IgD-negative memory B cell (primary cell): ENCODE measurements around the gene P2RX6. TPM values are rescaled to one million over a fixed set of nuclear protein-coding genes. Genes with fewer than 3 reads are reported as not detected.

Experiments used
- H3K27ac Mint-ChIP-seq, 3 donors: one replicate each; pipeline ENCODE4 v1.8.0; 2020 to 2022; ENCODE audit warnings: mild to moderate bottlenecking in 3 of 3, mixed read lengths in 3 of 3, moderate library complexity in 1 of 3
- H3K27me3 Mint-ChIP-seq: one replicate; pipeline ENCODE4 v1.8.0; 2021; ENCODE audit warnings: mixed read lengths
- H3K36me3 Mint-ChIP-seq: one replicate; pipeline ENCODE4 v1.8.0; 2020; ENCODE audit warnings: mild to moderate bottlenecking, mixed read lengths
- H3K4me1 Mint-ChIP-seq, 3 donors: one replicate each; pipeline ENCODE4 v1.8.0; 2020 to 2022; ENCODE audit warnings: mixed read lengths in 3 of 3, mild to moderate bottlenecking in 1 of 3
- H3K4me3 Mint-ChIP-seq, 4 donors: one replicate each; pipeline ENCODE4 v1.8.0; 2020 to 2022; ENCODE audit warnings: mild to moderate bottlenecking in 4 of 4, mixed read lengths in 4 of 4, moderate library complexity in 3 of 4
- H3K9me3 Mint-ChIP-seq, 3 donors: one replicate each; pipeline ENCODE4 v1.8.0; 2020 to 2021; ENCODE audit warnings: mixed read lengths in 3 of 3, mild to moderate bottlenecking in 1 of 3
- polyA plus RNA-seq: library from polyadenylated mRNA; unstranded; fragments of 300-500 nt; fragmentation: Illumina TruSeq; gene quantifications from one replicate; pipeline ENCODE4 v1.2.3, GENCODE V29; 2021

P2RX6 gene
- polyA plus RNA-seq, 1 donor from 2014 or later: not detected

DNA sequence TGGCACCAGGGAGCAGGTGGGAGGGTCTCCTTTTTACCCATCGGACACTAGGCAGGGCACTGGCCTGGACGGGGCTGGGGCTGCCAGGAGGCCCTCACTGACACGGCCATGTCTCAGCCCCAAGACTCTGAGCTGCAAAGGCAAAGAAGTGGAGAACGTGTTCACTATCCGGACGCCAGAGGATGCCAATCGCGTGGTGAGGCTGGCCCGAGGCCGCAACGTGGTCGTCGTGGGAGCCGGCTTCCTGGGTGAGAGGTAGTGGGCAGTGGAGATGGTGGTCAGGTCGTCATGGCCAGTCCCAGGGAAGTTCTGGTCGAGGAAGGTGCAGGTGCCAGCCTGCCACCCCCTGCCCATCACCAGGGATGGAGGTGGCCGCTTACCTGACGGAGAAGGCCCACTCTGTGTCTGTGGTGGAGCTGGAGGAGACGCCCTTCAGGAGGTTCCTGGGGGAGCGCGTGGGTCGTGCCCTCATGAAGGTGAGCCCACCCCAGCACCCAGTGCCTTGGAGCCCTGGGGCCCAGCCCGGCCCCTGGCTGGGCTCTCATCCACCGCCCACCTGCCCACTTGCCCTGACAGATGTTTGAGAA is 38.6 kb upstream of the P2RX6 start:
- H3K27me3 Mint-ChIP-seq: peaks cover 3% of the 10 kb centered on the region
- H3K27ac Mint-ChIP-seq: peak overlapping the region in 1 of 3 donors; percentile 25
- H3K4me3 Mint-ChIP-seq: no peak overlapping the region
- peaks cover 16 to 21% (median 17%) of the 10 kb centered on the region in 3 donors for H3K4me1 Mint-ChIP-seq
- H3K9me3 Mint-ChIP-seq: peaks cover 0 to 8% (median 2%) of the 10 kb centered on the region in 3 donors
- H3K36me3 Mint-ChIP-seq: peaks cover 3% of the 10 kb centered on the region

DNA sequence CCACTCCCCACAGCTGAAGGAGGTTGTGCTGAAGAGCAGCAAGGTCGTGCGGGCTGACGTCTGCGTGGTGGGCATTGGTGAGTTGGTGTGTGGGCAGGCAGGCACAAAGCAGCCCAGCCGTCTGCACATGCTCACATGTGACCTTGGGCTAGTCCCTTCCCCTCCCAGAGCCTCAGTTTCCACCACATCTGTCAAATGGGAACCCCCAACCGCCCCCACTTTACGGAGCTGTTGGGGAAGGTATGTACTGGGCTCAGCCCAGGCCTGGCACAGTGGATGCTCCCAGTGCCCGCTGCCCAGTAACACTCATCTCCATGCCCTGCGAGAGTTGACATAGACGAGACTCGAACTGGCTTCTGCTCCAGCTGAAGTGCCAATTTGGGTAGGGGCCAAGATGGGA is 37.9 kb upstream of the P2RX6 start:
- Mint-ChIP-seq H3K27ac (no peak overlapping the region), H3K4me3 (peak overlapping the region in 2 of 4 donors; percentile 35 to 38), H3K9me3 (peaks cover 0 to 8% (median 2%) of the 10 kb centered on the region in 3 donors), H3K27me3 (peaks cover 3% of the 10 kb centered on the region), H3K4me1 (peaks cover 17 to 22% (median 21%) of the 10 kb centered on the region in 3 donors), H3K36me3 (peaks cover 3% of the 10 kb centered on the region)

DNA sequence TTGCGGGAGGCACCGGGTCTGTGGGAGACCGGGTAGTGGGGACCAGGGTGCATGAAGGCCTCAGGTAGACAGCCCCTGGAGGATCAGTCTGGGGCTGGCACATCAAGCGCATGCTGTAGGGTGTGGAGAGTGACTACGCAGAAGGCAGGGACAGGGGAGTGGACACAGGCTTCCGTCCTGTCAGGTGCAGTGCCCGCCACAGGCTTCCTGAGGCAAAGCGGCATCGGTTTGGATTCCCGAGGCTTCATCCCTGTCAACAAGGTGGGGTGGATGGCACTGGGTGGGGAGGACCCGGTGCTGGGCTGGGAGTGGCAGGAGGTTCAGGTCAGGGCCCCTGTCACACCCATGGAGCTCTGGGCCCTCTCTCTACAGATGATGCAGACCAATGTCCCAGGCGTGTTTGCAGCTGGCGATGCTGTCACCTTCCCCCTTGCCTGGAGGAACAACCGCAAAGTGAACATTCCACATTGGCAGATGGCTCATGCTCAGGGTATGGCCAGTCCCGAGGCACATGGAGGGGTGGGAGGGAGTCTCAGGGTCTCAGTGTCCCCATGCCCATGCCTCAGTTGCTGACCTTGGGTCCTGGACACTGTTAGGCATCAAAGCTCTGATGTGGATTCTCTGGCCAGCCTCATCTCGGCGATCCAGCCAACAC is 37.3 kb upstream of the P2RX6 start:
- peaks cover 3% of the 10 kb centered on the region for H3K36me3 Mint-ChIP-seq
- no peak overlapping the region for H3K27ac Mint-ChIP-seq
- H3K9me3 Mint-ChIP-seq: peaks cover 0 to 8% (median 2%) of the 10 kb centered on the region in 3 donors
- peaks cover 15 to 19% (median 19%) of the 10 kb centered on the region in 3 donors for H3K4me1 Mint-ChIP-seq
- peaks cover 3% of the 10 kb centered on the region for H3K27me3 Mint-ChIP-seq
- H3K4me3 Mint-ChIP-seq: peak overlapping the region in 2 of 4 donors; percentile 35 to 38

DNA sequence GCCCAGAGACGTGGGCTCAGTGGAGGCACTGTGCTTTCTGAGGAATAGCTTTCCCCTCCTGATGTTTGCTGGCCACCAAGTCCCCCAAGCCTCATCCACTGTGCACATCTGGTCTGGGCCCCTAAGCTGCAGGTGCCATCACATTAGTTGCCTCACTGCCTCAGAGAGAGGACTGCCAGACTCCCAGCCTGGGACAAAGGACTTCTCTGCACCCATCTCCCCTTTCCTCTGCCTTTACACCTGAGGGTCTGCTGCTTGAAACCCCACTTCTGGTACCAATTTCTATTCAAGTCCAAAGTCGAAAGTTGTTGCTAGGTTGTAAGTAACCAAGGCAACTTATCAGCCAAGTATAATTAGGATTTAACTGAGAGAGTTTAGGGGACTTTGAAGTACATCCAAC is 36.5 kb upstream of the P2RX6 start:
- Mint-ChIP-seq H3K4me3 (peak overlapping the region in 1 of 4 donors; percentile 97), H3K4me1 (peaks cover 21 to 24% (median 22%) of the 10 kb centered on the region in 3 donors), H3K9me3 (peaks cover 0 to 8% (median 2%) of the 10 kb centered on the region in 3 donors), H3K36me3 (peaks cover 3% of the 10 kb centered on the region), H3K27ac (no peak overlapping the region), H3K27me3 (peaks cover 3% of the 10 kb centered on the region)

DNA sequence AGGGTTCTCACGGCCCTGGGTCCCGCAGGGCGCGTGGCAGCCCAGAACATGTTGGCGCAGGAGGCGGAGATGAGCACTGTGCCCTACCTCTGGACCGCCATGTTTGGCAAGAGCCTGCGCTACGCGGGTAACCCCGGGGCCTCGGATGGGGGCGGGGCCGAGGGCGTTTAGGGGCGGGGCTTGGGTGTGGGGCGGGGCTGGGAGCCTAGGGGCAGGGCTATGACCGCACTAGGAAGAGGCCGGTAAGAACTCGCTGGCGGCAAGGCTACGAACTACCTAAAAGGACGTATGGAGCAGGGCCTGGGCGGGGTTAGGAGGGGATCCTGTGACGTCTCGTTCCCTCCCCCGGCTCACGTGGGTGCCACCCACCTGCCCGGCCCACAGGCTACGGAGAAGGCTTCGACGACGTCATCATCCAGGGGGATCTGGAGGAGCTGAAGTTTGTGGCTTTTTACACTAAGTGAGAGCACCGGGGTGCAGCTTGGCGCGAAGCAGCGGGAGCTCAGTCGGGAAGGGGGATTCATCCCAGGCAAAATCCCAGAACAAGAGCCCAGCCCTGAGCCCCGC is 35.6 kb upstream of the P2RX6 start:
- peaks cover 3% of the 10 kb centered on the region for H3K36me3 Mint-ChIP-seq

DNA sequence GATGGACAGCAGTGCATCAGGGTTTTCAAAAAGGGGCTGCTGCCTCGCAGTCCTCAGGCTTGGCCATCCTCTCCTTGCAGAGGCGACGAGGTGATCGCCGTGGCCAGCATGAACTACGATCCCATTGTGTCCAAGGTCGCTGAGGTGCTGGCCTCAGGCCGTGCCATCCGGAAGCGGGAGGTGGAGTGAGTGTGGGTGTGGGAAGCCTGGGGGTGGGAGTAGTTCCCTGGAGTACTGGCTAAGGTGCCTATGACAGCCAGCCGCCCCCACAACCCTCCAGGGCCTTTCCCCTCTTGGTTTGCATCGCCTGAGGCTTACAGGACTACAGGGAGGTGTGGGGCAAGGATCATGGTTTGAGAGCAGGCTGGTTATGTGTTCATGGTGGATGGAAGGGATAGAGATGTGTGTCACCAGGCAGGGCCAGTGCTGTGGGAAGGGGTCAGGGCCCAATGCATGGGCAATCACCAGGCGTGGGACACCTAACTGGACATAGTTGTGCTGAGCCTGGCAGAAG is 35.0 kb upstream of the P2RX6 start:
- Mint-ChIP-seq H3K9me3 (peaks cover 0 to 8% (median 2%) of the 10 kb centered on the region in 3 donors), H3K36me3 (peaks cover 3% of the 10 kb centered on the region), H3K27me3 (peaks cover 1% of the 10 kb centered on the region), H3K4me3 (peak overlapping the region in 3 of 4 donors; percentile 20 to 97 (median 63)), H3K27ac (peak overlapping the region; percentile 63 to 96 (median 65)), H3K4me1 (peaks cover 22 to 28% (median 27%) of the 10 kb centered on the region in 3 donors)

More for the DNA sequence above, 35.6 kb upstream of the P2RX6 start:
- Mint-ChIP-seq H3K4me1 (peaks cover 22 to 28% (median 27%) of the 10 kb centered on the region in 3 donors), H3K9me3 (peaks cover 0 to 8% (median 2%) of the 10 kb centered on the region in 3 donors), H3K4me3 (peak overlapping the region; percentile 58 to 97 (median 84)), H3K27ac (peak overlapping the region in 2 of 3 donors; percentile 65 to 73), H3K27me3 (peaks cover 1% of the 10 kb centered on the region)

DNA sequence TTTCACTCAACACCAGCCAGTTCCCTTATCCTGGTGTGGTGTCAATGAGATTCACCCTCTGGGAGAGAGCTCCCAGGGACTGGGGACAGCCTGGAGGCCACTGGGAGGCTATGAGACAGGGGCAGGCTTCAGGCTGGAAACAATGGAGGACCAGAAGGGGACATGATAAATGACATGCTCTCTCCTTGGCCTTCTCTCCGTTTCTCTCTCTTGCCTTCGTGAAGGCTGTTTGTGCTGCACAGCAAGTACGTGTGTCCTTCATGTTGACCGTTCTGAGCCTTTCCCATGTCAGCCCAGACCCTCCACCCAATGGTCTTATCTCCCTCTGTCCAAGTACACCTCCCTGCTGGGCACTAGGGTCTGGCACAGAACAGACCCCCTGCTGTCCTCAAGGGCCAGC is 34.4 kb upstream of the P2RX6 start:
- peaks cover 22 to 28% (median 27%) of the 10 kb centered on the region in 3 donors for H3K4me1 Mint-ChIP-seq
- peaks cover 1% of the 10 kb centered on the region for H3K27me3 Mint-ChIP-seq
- H3K27ac Mint-ChIP-seq: peak overlapping the region in 2 of 3 donors; percentile 30 to 96
- peaks cover 0 to 8% (median 2%) of the 10 kb centered on the region in 3 donors for H3K9me3 Mint-ChIP-seq
- H3K36me3 Mint-ChIP-seq: peaks cover 3% of the 10 kb centered on the region
- peak overlapping the region in 3 of 4 donors; percentile 63 to 98 (median 97) for H3K4me3 Mint-ChIP-seq

DNA sequence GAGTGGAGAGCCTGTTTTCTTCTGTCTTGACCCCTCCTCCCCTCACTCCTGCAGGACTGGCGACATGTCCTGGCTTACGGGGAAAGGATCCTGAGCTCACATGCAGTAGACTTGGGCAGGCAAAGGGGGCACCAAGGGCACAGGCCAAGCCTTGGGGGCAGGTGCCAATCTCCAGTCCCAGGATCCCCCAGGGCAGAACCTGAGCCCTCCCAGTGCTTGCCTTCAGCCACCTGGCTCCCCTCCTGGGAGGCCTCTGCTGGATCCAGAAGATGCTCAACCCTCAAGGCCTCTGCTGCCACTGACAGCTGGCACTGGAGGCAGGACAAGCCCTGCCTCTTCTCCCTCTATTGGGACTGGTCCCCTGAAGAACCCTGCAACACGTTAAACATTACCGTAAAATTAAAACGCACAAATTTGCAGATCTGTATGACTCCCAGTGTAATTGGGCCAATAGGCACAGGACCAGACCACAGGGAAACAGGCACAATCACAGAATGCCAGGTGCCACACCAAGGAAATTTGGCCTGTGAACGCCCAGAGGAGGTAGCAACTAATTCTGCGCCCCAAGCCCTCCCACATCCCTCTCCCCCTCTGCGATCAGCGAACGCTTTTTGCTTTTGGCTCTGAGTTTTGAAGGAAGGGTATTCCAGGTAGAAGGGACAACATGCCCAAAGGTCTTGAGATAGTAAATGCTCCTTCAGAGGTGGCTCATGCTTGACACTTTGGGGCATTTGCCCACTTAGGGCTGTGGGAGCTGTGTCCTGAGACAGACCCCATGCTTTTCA is 33.8 kb upstream of the P2RX6 start:
- peaks cover 22 to 28% (median 27%) of the 10 kb centered on the region in 3 donors for H3K4me1 Mint-ChIP-seq
- peak overlapping the region; percentile 87 to 98 (median 98) for H3K4me3 Mint-ChIP-seq
- H3K27ac Mint-ChIP-seq: peak overlapping the region; percentile 83 to 96 (median 95)
- H3K27me3 Mint-ChIP-seq: peaks cover 1% of the 10 kb centered on the region
- no peaks in the 10 kb centered on the region for H3K36me3 Mint-ChIP-seq
- peaks cover 0 to 8% (median 2%) of the 10 kb centered on the region in 3 donors for H3K9me3 Mint-ChIP-seq

DNA sequence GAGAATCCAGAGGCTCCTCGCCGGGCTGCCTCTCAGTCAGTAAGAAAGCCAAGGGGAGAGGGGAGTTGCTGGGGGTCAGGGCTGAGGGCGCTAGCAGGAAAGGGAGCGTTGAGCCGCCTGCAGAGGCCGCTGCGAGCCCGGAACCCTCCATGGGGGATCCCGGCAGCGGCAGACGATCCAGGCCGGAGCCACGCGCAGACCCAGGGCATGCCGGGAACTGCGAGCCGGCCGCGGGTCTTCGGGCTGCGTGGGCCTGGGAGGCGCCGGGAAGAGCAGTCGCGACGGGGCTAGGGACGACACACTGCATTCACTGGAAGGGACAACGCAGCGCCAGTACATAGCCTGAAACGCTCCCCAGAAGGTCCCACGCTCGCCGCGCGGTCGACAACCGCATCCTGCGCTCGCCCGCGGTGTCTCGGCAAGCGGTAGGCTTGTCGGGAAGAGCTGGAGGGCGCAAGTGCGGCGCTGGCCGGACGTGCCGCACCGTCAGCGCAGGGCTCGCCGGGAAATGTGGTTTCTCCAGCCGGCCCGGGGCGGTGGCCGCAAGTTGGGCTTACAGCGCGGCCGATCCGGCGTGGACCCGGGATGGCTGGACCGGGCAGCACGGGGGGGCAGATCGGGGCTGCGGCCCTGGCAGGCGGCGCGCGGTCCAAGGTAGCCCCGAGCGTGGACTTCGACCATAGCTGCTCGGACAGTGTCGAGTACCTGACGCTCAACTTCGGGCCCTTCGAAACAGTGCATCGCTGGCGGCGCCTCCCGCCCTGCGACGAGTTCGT is 33.0 kb upstream of the P2RX6 start, which contains the start of gene LZTR1:
Gene LZTR1, plus strand, starts transcription at position 511 of the 776 bp plus-strand sequence. Its CDS starts 75 bp downstream, at position 586.
- peaks cover 1% of the 10 kb centered on the region for H3K27me3 Mint-ChIP-seq
- peak within 1 kb of the TSS; percentile 83 to 96 (median 95) for H3K27ac Mint-ChIP-seq
- H3K4me1 Mint-ChIP-seq: peaks cover 25 to 28% (median 27%) of the 10 kb centered on the region in 3 donors
- H3K36me3 Mint-ChIP-seq: no peaks in the 10 kb centered on the region
- H3K4me3 Mint-ChIP-seq: peak within 1 kb of the TSS; percentile 87 to 98 (median 98)
- H3K9me3 Mint-ChIP-seq: peaks cover 0 to 8% (median 2%) of the 10 kb centered on the region in 3 donors

DNA sequence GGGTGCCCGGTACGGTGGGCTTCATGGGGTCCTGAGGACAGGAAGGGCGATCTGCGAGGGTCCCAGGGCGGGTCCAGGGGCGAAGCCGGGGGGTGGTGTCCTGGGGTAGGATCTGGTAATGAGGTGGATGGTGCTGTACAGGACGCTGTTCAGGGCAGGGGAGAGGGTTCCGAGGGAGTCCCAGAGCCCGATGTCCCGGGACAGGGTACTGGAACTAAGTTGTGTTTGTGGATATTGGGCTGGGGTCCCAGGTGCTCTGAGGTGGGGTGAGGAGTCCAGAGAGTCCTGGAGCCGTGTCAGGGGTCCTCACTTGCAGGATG is 32.4 kb upstream of the P2RX6 start:
- peak overlapping the region; percentile 83 to 96 (median 87) for H3K27ac Mint-ChIP-seq
- peaks cover 25 to 28% (median 27%) of the 10 kb centered on the region in 3 donors for H3K4me1 Mint-ChIP-seq
- peak overlapping the region; percentile 87 to 98 (median 98) for H3K4me3 Mint-ChIP-seq
- peaks cover 0 to 8% (median 2%) of the 10 kb centered on the region in 3 donors for H3K9me3 Mint-ChIP-seq
- peaks cover 1% of the 10 kb centered on the region for H3K27me3 Mint-ChIP-seq
- no peaks in the 10 kb centered on the region for H3K36me3 Mint-ChIP-seq

DNA sequence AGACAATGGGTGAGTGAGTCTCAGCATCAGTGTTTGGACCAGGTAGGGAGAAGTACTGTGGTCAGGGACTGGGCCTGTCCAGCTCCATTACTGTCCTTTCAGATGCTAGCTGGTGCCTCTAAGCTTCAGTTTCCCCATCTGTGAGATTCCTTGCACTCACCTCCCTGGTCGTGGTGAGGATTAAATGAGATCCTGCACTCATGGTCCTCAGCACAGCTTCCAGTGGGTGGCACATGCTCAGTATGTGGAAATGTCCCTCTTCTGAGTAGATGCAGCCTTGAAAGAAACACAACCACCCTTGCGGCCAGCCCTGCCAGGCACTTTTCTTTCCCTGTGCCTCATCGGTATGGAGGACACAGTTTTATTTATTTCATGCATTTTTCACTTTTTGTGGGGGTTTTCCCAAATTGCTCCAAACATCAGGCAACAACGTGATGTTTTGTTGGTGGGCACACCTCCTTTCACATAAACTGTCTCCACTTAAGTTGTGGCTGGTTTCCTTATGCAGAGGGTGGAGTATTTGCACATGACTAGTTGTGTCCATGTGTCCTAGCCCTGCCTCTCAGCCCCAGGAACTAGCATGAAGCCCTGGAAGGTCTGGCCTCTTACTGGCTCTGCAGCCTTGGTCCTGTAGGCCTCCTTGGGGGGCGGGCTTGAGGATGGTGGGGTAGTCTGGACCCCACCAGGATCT is 31.7 kb upstream of the P2RX6 start:
- Mint-ChIP-seq H3K4me3 (peak overlapping the region; percentile 87 to 98 (median 98)), H3K4me1 (peaks cover 25 to 28% (median 27%) of the 10 kb centered on the region in 3 donors), H3K27ac (peak overlapping the region; percentile 83 to 96 (median 87)), H3K9me3 (peaks cover 0 to 8% (median 2%) of the 10 kb centered on the region in 3 donors), H3K27me3 (peaks cover 1% of the 10 kb centered on the region), H3K36me3 (no peaks in the 10 kb centered on the region)

DNA sequence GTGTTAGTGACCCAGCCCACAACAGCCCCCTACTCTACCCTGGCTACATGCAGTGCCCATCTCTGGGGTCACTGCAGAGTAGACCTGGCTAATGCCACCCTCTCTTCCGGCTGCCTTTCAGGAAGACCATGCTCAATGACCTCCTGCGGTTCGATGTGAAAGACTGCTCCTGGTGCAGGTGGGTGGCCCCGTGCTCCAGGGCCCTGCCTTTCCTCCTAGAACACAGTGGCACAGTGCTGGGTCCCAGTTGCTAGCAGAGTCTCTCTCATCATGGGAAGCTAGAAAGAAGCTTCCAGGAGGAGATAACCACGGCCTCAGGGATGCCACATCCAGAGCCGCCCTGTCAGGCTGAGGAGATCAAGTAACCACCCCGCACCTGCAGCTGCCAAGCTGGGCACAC is 29.2 kb upstream of the P2RX6 start:
- Mint-ChIP-seq H3K27ac (no peak overlapping the region), H3K9me3 (no peaks in the 10 kb centered on the region), H3K4me1 (peaks cover 18 to 20% (median 19%) of the 10 kb centered on the region in 3 donors), H3K36me3 (no peaks in the 10 kb centered on the region), H3K4me3 (peak overlapping the region in 1 of 4 donors; percentile 60), H3K27me3 (no peaks in the 10 kb centered on the region)

DNA sequence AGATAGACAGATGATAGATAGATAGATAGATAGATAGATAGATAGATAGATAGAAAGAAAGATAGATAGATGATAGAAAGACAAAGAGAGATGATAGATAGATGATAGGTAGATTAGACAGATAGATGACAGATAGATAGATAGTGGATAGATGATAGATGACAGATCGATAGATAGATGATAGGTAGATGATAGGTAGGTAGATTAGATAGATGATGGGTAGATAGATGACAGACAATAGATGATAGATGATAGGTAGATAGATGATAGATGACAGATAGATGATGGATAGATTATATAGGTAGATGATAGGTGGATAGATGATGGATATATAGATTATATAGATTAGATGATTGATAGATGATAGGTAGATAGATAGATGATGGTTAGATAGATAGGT is 28.6 kb upstream of the P2RX6 start:
- Mint-ChIP-seq H3K4me1 (peaks cover 13 to 16% (median 16%) of the 10 kb centered on the region in 3 donors), H3K27ac (no peak overlapping the region), H3K4me3 (no peak overlapping the region), H3K27me3 (no peaks in the 10 kb centered on the region), H3K9me3 (no peaks in the 10 kb centered on the region), H3K36me3 (no peaks in the 10 kb centered on the region)
